DND-41 (cell line): ENCODE measurements around the gene PACRG.

Source experiments
- EZH2 ChIP-seq: IDR thresholded peaks from 3 replicates; pipeline ENCODE4 v1.6.1; 2012; ENCODE audit warnings: borderline replicate concordance, low read depth, mild to moderate bottlenecking, moderate library complexity, low read length, inconsistent platforms; ENCODE audit not compliant: severe bottlenecking
- TF ChIP-seq, protein P1 (sequence below): IDR thresholded peaks from 2 replicates; pipeline ENCODE4 v1.5.1; 2012; ENCODE audit warnings: borderline replicate concordance, low read length, moderate library complexity, mild to moderate bottlenecking; ENCODE audit not compliant: poor library complexity, severe bottlenecking; ENCODE audit errors: extremely low read depth

DNA sequence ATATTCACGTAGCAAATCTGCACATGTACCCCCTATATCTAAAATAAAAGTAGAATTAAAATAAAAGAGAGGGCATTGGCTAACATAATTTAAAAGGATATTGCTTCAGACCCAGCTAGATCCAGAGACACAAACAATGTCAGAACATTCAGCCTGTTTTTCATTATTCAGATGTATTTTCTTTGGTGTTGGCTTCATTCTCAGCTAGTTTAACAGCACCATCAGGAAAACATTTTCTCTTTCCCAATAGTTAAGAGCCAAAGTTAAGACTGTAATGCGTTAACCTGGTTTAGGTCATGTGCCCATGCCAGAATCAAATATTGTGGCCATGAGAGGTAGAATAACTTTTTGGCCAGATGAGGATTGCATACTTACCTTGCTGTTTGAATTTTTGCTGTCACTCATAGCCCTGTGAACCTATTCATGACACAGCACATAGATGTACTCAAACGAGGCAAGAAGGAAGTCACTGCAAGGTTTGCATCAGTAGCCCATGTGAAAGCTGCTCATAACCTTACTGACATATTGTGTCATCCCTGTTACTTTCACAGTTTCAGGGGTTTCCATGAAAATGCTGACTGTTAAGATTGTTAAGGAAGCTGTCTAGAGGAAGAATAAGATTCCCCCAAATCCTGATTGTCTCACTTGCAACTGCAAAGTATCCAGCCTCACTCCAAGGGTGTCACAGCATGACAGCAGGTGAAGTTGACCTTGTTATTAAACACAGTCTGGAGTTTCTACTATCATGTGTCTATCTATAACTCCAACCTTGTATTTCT is 233.1 kb downstream of the PACRG start:
- TF ChIP-seq, protein P1, sequence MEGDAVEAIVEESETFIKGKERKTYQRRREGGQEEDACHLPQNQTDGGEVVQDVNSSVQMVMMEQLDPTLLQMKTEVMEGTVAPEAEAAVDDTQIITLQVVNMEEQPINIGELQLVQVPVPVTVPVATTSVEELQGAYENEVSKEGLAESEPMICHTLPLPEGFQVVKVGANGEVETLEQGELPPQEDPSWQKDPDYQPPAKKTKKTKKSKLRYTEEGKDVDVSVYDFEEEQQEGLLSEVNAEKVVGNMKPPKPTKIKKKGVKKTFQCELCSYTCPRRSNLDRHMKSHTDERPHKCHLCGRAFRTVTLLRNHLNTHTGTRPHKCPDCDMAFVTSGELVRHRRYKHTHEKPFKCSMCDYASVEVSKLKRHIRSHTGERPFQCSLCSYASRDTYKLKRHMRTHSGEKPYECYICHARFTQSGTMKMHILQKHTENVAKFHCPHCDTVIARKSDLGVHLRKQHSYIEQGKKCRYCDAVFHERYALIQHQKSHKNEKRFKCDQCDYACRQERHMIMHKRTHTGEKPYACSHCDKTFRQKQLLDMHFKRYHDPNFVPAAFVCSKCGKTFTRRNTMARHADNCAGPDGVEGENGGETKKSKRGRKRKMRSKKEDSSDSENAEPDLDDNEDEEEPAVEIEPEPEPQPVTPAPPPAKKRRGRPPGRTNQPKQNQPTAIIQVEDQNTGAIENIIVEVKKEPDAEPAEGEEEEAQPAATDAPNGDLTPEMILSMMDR = no peak
- no peak for TF ChIP-seq EZH2
